NCI-H526 (cell line): ENCODE measurements around the gene IRX6.

Source experiments
- DNase-seq, 2 experiments: peaks; one replicate each; lab custom pipeline; 2025; lab: John Stamatoyannopoulos, UW

IRX6 gene

DNA sequence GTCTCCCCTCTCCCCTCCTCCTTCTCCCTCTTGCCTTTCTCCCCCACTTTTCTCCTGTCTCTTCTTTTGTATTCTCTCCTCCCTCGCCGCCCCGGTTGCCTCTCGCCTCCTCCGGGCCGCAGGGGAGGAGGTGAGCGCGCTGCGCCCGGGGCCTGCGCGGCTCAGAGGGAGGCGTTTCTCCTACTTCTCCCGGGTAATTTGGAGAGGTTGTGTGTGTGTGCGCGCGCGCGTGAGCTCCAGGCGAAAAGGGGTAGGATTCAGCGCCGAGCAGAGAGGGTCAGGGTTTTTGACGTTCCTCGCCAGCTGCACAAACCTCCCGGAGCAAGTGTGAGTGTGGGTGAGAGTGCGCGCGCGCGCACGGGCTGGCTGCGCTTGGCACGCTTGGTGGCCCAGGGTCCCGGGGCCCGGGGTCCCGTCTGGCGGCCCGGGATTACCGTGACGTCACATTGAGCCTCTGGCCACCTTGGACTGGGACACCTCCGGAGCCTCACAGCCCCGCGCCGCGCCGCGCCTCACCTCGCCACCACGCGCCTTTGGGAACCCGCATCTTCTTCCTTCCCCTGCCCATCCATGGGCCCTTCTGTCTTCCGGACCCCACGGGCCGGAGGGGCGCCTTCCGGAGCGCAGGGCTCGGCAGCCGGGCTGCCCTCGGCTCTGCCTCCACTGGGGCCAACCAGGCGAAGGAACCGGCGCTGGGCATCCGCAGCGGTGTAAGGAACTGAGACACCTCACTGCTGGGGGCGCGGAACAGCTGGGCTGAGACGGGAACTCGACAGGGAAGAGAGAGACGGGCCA lies 479 bp downstream of the IRX6 start:
- DNase-seq, result no peak

DNA sequence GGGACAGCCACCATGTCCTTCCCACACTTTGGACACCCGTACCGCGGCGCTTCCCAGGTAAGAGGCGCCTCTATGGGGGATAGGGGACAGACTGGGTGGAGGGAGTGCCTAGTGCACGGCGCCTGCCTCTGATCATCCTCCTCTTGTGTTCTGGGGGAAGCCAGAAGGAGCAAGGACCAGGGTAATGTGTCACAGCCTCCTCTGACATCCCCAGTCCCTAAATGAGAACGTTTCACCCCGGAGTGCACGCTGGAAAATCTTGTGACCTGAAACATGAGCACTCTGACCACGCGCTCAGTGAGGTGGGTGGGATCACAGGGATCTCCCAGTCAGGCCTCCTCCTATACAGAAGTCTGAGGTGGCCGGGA lies 1.1 kb downstream of the IRX6 start:
- DNase-seq, result no peak

DNA sequence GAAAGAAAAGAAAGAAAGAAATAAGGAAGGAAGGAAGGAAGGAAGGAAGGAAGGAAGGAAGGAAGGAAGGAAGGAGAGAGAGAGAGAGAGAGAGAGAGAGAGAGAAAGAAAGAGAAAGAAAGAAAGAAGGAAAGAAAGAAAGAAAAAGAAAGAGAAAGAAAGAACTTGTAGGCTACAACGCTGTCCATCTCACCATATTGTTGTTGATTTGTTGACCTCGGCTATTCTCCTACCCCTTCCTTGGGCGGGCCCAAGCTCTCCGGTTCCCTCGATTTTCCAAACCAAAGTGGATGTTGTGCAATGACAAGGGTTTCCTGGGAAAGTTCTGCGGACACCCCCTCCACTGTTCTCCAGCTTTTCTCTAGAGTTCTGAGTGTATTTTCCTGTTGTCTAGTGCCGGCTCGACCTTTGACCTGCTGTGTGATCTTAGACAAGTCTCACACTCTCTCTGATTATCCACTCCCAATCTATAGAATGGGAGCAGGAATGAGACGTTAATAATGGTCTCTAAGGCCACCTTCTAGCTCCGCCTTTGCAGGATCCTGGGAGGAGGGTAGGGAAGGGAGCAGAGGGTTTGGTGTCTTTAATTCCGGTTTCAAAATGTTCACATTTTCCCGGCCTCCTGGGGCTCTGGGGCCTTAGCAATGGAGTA lies 1.6 kb downstream of the IRX6 start:
- no peak for DNase-seq

DNA sequence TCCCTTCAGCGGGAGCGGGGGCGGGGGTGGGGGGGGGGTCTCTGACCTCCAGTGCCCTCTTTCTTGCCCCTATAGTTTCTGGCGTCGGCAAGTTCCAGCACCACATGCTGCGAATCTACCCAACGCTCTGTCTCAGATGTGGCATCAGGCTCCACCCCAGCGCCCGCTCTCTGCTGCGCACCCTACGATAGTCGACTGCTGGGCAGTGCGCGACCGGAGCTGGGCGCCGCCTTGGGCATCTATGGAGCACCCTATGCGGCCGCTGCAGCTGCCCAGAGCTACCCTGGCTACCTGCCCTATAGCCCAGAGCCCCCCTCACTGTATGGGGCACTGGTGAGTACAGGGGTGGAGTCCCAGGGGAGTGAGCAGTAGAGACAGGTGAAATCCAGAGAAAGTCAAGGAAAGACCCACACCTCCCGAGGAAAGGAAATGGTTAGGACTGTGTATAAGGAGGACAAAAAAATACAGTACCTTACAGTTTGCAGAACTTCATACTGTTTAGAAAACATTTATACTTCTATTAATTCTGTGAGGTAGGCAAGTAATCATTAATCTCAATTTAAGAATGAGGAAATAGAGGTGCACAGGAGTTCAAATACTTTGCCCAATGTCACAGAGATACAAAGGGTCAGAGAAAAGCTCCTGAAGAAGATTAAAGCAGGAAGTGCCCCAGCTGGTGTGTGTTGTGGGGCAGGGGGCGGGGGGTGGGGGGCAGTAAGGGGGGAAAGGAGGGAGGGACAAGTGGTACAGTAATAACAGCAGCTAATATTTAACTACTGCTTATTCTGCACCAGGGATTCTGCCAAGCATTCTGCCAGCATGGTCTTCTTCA lies 2.5 kb downstream of the IRX6 start:
- no peak for DNase-seq

DNA sequence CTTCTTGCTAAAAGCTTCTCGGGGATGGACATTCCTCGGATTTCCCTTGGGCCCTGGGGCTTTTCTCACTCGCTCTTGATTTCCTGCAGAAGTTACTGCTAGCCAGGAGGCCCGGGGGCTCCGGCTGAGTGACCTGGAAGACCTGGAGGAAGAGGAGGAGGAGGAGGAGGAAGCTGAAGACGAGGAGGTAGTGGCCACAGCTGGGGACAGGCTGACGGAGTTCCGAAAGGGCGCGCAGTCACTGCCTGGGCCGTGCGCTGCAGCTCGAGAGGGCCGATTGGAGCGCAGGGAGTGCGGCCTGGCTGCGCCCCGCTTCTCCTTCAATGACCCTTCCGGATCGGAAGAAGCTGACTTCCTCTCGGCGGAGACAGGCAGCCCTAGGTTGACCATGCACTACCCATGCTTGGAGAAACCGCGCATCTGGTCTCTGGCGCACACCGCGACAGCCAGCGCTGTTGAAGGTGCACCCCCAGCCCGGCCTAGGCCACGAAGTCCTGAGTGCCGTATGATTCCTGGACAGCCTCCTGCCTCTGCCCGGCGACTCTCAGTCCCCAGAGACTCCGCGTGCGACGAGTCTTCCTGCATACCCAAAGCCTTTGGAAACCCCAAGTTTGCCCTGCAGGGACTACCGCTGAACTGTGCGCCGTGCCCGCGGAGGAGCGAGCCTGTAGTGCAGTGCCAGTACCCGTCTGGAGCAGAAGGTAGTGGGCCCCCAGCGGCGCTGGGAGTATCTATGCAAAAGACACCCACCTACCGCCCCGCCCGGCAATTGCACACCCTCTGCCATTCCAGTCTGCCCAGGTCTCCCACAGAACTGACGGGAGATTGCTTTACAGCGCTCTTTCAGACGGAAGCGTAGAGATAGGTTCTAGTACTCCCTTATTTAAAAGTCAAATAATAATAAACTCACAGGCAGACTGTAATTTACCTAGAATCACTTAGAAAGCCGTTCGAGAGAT lies 4.9 kb downstream of the IRX6 start:
- no peak for DNase-seq

DNA sequence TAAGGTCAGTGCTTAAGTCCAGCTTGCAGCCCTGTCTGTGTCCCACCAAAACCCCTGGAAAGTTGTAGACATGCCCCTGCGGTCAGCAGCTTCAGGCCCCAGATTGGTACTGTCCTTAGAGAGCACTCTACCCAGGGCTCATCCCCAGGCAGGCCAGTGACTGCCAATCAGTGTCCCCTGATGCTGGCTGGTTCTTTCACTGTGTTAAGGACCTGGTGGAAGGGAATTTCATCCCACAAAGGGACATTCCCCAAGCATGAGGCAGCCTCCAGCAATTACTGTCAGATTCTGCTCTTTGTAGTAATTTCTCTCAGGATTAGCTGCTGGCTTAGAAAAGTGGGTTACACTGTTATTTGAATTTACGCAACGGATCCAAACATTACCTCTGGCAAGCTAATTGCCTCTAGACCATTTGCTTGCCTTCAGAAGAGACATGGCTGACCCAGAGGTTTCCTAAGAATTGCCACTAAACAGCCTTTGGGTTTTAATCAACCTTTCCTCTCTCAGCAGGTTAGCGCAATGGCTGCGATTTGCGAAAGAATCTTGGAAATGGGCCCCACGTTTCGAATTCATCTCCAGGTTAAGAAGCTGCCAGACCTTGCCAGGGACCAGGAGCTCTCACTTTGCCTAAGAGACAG lies 5.9 kb downstream of the IRX6 start:
- DNase-seq, result no peak

DNA sequence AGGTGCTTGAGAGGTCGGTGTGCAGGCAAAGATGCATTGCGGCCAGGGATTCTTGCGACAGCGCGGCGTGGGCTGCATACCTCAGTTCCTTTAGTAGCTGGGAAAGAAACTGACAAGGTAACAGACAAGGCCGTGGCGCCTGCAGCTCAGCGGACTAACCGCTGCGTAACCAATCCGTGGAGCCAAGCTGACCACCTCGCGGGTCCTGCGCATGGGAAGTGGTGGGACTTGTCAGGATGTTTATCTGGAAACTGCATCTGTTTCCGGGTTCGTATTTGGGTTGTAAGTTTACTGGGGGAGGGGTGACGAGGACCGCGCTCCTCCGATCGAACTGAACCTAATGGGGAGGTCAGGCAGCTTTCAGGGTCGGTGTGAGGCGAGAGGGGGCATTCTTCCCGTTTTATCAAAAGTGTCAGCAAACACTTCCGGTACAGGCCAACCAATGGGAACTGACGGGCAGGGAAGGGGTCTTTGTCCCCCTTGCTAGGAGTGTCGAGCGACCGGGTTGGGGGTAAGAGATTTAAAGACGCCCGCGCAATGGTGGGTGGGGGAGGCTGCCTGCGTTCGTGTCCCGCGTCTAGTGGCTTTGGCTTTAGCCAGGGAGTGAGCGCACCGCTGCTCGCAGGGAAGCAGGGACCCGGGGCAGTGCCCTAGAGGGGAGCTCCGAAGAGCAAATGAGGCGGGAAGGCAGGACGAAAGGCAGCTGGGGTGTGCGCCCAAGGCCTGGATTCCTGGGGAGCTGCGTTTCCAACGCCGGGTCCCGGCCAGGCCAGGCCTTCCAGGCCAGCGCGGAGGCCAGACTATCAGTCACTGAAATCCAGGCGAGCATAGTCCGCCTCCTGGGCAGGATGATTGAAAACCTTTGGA lies 7.0 kb downstream of the IRX6 start:
- DNase-seq, result no peak

DNA sequence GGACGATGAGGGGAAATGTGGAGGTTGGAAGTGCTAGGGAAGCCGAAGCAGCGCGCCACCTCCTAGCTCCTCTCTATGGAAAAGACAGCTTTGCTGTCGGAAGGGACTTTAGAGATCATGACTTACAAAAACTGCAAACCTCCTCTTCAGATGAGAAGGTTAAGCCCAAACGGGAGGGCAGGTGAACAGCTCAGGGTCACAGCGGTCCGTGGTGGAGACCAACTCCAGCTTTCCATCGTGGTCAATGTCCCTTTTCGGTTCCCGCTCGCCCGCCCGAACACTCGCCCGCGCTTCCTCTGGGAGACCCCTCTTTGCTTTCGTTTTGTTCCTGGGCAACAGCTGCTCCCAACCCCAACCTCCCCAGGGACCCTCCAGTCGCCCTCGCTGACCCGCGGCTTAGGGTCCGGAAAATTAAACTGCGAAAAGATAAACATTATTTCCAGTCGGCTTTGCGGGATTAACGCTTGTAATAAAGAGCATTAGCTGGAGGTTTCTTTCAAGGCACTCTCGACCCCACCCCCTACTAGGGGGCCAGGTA lies 7.7 kb downstream of the IRX6 start:
- DNase-seq, result no peak

DNA sequence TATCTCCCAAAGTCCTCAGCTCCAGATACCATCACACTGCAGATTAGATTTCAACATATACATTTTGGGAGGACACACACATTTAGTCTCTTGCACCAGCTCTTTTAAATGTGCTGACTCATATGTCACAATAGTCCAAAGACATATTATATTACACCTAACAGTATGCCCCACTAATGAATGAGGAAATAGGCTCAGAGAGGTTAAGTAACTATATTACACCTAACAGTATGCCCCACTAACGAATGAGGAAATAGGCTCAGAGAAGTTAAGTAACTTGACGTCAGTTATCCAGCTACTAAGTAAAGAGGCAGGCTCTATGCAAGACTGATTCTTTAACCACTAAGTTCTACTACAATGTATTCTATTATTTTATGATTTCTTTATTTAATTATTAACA lies 9.7 kb downstream of the IRX6 start:
- no peak for DNase-seq

DNA sequence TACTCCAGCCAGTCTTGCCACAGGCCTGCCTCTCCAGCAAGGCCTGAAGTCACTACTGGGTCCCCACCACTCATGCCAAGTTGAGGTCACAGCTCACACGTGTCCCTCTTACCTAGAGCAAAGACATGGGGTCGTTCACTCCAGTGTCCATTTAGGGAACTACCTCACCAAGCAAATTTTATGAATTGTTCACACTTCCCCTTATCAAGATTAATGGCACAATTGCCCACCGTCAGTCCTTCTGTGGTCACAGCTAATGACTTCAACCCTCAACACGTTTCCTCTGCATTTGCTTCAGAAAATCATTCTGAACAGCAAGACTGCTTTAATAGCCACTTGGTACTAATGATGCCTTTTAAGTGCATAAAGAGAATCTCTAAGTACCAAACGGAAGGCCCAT lies 14.6 kb downstream of the IRX6 start:
- no peak for DNase-seq

DNA sequence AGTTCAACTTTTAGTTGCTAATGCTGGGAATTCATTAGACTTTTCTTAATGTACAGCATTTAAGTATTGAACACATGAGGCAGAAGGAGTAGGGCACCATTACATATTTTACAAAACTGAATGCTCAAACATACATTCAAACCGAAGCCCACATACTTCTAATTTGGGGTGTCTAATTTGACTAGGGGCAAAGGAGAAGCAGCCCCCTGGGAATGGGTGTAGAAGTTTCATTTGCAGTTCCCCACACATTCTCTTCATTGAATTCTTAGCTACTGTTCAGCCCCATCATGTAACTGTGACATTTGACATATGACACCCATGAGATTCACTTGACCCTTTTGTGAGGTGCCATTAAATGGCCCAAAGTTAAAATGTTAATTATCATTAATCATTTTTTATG lies 16.4 kb downstream of the IRX6 start:
- no peak for DNase-seq

DNA sequence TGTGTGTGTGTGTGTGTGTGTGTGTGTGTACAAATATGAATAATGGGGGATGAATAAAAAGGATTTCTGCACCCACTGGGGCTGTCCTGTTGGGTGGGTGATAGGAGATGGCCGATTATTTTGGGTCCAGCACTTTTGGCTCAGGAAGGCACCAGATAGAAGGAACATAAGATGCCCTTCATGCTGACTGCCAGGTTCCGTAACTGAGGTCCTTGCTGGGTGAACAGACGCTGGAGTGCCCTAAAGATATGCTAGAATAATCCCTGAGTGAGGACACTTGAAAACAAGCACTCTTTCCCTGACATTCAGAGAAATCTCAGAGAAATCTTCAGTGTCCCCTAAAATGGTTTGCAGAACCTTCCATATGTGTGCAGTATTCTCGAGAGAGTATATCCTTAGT lies 17.7 kb downstream of the IRX6 start:
- no peak for DNase-seq

DNA sequence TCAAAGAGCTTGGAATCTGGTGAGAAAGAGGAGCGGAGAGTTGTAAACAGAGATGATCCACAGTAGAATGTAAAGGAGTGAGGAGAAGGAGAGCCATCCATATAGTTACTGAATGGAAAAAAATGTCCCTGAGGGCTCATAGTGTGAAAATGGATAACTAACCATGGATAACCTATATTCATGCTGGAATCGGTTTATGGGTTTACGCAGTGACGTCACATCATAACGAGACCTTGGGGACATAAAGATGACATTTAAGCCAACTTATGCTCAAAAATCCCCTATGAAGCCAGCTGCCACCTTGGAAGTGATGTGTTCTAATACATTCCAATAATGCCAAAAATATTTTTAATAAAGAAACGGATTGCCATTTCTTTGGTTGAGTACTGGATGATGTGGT lies 22.5 kb downstream of the IRX6 start:
- no peak for DNase-seq

GRCh38 chr16:55349867-55350266 lies 25.9 kb downstream of the IRX6 start:
- no peak for DNase-seq

- DNase-seq, result no peak
These were observed 27.0 kb downstream of the IRX6 start for GRCh38 chr16:55350984-55351383.

DNA sequence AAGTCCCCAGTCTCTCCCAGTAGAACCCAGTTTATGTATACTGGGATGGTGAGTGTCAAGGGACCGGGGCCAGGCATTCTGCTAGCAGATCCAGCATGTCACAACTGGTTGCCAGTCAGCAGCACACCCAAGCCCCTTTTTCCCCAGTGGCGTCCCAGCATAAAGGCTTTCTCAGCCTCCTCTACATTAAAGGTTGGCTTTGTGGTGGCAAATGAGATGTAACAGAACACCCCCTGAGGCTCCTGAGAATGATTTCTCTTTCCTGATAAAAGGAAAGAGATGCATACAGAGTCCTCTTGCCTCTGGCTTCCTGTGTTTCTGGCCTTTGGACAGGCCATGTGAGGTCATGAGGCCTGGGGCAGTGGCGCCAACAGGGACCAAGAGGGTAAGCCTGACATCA lies 27.9 kb downstream of the IRX6 start:
- DNase-seq, result no peak

DNA sequence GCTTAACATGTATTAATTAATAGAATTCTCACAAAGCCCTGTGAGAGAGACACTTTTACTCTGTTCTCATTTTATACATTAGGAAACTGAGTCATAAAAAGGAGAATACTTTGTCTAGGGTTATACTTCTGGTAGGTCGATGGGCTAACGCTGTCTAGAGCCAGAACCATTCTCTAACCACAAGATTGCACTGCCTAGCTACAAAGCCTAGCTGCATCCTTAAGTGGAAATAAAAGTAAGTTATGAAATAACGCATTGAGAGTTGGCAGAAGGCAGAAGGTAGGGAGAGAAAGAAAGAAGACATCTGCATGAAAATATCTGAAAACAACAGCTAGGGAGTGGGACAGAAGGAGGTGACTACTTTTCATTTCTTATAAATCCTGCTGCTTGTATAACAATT lies 33.2 kb downstream of the IRX6 start:
- no peak for DNase-seq

DNA sequence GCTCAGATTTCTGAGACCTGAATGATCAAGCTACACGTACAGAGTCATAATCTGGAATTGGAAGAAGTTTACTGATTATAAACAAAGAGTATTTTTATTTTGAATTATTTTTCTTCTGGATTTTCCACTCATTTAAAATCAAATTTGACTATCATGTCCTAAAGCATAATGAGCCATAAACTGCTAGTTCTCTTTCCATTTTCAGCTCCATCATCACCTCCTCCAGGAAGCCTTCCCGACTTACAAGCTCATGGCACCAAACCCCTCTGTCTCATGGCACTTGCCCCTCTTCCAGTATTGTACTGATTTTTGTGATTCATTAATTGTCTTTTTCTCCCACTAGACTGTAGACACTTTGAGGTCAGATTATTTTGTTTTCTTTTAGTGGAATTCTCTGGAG lies 35.9 kb downstream of the IRX6 start:
- DNase-seq, result no peak

DNA sequence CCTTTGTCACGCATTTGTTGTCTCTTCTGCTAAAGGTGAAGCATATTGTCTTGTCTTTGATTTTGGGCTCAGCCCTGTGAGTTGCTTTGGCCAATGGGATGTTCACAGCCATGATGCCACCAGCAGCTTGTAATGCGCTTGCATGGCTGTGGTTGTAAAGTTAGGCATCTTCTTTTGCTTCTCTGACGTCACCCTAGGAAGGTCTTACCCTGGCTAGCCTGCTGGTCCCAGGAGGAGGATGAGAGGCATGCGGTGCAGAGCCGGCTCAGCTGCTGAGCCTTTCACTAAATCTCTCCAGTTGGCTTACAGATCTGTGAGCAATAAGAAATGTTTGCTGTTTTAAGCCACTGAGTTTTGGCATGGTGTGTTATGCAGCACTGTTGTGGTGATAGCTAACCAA lies 40.8 kb downstream of the IRX6 start:
- no peak for DNase-seq

DNA sequence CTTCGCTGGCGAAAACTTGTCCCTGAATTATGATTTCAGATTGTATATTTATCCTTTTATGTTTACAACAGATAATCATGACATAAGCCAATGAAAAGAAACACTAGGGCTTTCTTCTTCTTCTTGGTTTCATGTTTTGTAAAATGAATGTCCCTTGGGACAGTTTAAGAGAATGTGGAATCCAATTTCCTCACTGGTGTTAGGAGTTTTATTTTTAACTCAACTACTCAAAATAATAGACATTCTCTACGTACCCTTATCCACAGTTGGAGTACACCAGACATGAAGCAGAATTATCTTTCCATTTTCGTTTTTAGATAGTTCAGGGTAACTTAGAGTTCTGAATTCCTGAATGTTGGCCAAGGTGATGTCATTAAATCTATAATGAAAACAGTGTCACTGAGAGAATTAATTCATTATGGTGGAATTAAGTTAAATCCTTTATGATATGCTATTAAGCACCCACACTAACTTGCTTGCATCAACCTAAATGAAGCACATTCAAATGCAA lies 43.4 kb downstream of the IRX6 start:
- DNase-seq, result no peak
